ENCODE results near the gene TDRD12.

GRCh38 chr19:32813862-32814425 lies 94.4 kb downstream of the TDRD12 start:
- TF ChIP-seq CTCF (IDR thresholded peaks at IDR 0.05) (no peak), POLR2A (IDR thresholded peaks at IDR 0.05) (no peak)

All from lower leg skin (tissue), 3 donors.